ENCODE results near the gene GPNMB. TPM values are rescaled to one million over a fixed set of nuclear protein-coding genes. Genes with fewer than 3 reads are reported as not detected.

The GPNMB gene
- total and polyA plus RNA-seq, 7 experiments from 2014 or later: 0.56 to 30.5 (median 15.4) TPM; not detected in 3

DNA sequence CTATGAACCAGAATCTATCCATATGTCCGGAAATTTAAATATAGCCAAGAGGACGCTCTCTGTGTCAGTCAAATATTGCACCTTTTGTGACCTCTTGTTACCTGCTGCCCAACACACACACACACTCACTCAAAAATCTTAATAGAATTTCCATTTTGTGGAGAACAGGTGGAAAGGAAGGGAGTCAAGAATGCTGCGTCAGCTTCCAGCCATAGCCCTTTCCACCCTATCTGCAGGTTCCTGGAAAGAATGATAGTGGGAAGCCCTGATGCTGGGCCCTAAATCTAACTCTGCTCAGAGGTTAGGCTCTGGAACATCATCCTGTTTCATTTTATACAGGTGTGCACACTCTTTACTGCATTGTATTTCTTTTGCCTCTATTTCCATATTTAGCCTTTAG is 9.6 kb upstream of the GPNMB start:
- H3K4me1 ChIP-seq (ENCODE audit: control insufficient read depth in 2 of 2, insufficient read depth in 2 of 2, low read length in 2 of 2): no peaks in the 10 kb centered on the region
- no peaks in the 10 kb centered on the region for H3K36me3 ChIP-seq (ENCODE audit: control insufficient read depth in 2 of 3, insufficient read depth in 3 of 3, low read length in 3 of 3)
- Mint-ChIP-seq H3K4me1 (peaks cover 0 to 6% (median 4%) of the 10 kb centered on the region in 7 donors), H3K27me3 (peaks cover 0 to 8% (median 0%) of the 10 kb centered on the region in 5 donors), H3K9me3 (no peaks in the 10 kb centered on the region), H3K27ac (no peak overlapping the region), H3K36me3 (no peaks in the 10 kb centered on the region), H3K4me3 (no peak overlapping the region)
- ChIA-PET CTCF (no interaction called here), POLR2A (no interaction called here)
- no peak overlapping the region for H3K4me3 ChIP-seq (ENCODE audit: low read length)
- no peak for DNase-seq
- no peaks in the 10 kb centered on the region for H3K9me3 ChIP-seq (ENCODE audit: control insufficient read depth in 2 of 3, low read length in 3 of 3)
- no peak for ATAC-seq
- no peaks in the 10 kb centered on the region for H3K27me3 ChIP-seq (ENCODE audit: control insufficient read depth in 2 of 2, insufficient read depth in 2 of 2, low read length in 2 of 2)
- H3K27ac ChIP-seq (ENCODE audit: low read depth, low read length): no peak overlapping the region
- intact Hi-C loops (cut with micrococcal nuclease): no loop called here

DNA sequence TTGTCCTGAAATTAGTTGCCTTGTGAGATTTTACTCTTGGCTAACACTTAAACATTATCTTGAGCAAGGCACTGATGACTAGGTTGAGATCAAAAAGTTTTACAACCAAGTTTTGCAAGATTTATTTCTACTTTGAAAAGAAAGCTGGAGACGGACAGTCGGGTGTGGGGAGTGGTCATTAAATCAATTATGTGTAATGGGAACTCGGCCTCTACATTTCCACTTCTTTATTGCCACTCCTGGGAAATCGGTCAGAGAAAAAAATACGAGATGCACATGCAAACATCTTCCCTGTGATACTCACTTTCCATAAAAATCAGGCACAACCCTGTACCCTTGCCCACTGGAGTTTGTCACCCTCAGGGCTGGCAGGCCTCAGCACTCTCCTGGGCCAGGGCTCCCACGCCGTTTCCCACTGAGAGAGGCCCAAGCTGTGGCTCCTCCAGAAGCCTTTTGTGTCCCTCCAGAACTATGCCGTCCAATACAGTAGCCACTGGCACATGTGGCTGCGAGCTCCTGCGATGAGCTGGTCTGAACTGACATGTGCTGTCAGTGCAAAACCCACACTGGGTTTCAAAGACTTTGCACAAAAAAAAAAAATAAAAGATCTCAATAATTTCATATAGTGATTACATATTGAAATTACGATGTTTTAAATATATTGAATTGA is 7.5 kb upstream of the GPNMB start:
- H3K27ac Mint-ChIP-seq: no peak overlapping the region

DNA sequence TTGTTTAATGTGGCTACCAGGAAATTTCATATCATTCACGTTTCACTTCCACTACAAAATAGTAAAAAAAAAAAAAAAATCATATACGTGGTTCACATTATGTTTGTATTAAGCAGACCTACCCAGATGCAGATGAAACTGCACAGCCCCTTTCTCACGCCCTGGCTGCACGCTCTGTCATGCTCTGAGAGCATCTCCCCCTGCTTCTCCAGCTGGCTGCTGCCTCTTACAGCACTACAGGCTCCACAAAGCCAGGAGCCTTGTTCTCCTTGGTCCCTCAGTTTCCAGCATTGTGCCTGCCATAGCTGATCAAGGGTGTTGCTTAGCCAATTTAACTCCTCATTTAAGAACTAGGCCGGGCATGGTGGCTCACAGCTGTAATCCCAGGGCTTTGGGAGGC is 6.9 kb upstream of the GPNMB start:
- Histone ChIP-seq H3K36me3 (ENCODE audit: control insufficient read depth in 2 of 3, insufficient read depth in 3 of 3, low read length in 3 of 3) (no peaks in the 10 kb centered on the region), H3K9me3 (ENCODE audit: control insufficient read depth in 2 of 3, low read length in 3 of 3) (no peaks in the 10 kb centered on the region), H3K4me1 (ENCODE audit: control insufficient read depth in 2 of 2, insufficient read depth in 2 of 2, low read length in 2 of 2) (no peaks in the 10 kb centered on the region), H3K27me3 (ENCODE audit: control insufficient read depth in 2 of 2, insufficient read depth in 2 of 2, low read length in 2 of 2) (no peaks in the 10 kb centered on the region), H3K4me3 (ENCODE audit: low read length) (no peak overlapping the region), H3K27ac (ENCODE audit: low read depth, low read length) (no peak overlapping the region)
- no peak for DNase-seq
- Mint-ChIP-seq H3K4me1 (peaks cover 0 to 2% (median 0%) of the 10 kb centered on the region in 7 donors), H3K36me3 (peaks cover 0 to 4% (median 0%) of the 10 kb centered on the region in 5 donors), H3K27me3 (peaks cover 6 to 20% (median 15%) of the 10 kb centered on the region in 5 donors), H3K4me3 (no peak overlapping the region), H3K27ac (no peak overlapping the region), H3K9me3 (no peaks in the 10 kb centered on the region)
- CTCF ChIA-PET: interaction anchor here (0.8 kb wide), 1 partner anchor 184 kb away, joined by 3 read pairs; no protein-coding TSS in a partner anchor
- intact Hi-C loops (cut with micrococcal nuclease): no loop called here
- ATAC-seq: no peak
- POLR2A ChIA-PET: no interaction called here

More for the DNA sequence above, 7.5 kb upstream of the GPNMB start:
- Mint-ChIP-seq H3K4me1 (peaks cover 0 to 4% (median 0%) of the 10 kb centered on the region in 7 donors), H3K36me3 (peaks cover 0 to 2% (median 0%) of the 10 kb centered on the region in 5 donors), H3K4me3 (no peak overlapping the region), H3K27me3 (peaks cover 4 to 14% (median 9%) of the 10 kb centered on the region in 5 donors), H3K9me3 (no peaks in the 10 kb centered on the region)
- no peak for ATAC-seq
- Histone ChIP-seq H3K36me3 (ENCODE audit: control insufficient read depth in 2 of 3, insufficient read depth in 3 of 3, low read length in 3 of 3) (no peaks in the 10 kb centered on the region), H3K4me3 (ENCODE audit: low read length) (no peak overlapping the region), H3K4me1 (ENCODE audit: control insufficient read depth in 2 of 2, insufficient read depth in 2 of 2, low read length in 2 of 2) (no peaks in the 10 kb centered on the region), H3K27ac (ENCODE audit: low read depth, low read length) (no peak overlapping the region), H3K9me3 (ENCODE audit: control insufficient read depth in 2 of 3, low read length in 3 of 3) (no peaks in the 10 kb centered on the region), H3K27me3 (ENCODE audit: control insufficient read depth in 2 of 2, insufficient read depth in 2 of 2, low read length in 2 of 2) (no peaks in the 10 kb centered on the region)
- DNase-seq: no peak
- POLR2A ChIA-PET: no interaction called here
- intact Hi-C loops (cut with micrococcal nuclease): no loop called here
- CTCF ChIA-PET: no interaction called here

DNA sequence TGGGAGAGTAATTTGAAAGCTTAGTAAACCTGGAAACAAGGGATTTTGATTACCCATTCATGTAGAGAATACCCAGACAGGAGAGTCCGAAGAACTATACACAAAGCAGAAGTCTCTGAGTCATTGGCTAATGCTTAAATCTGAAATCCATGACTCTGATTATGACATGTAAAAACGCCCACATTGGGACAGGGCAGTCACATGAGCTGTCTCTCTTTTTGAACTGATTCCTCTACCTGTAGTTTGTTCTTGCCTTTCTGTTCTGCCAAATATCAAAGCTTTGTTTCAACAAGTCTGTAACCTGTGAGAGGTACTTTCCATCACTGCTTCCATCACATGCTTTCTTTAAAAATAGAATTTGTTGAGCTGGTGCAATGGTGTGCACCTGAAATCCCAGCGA is 4.3 kb upstream of the GPNMB start:
- Mint-ChIP-seq H3K4me1 (no peaks in the 10 kb centered on the region), H3K27ac (no peak overlapping the region), H3K27me3 (peaks cover 25 to 40% (median 36%) of the 10 kb centered on the region in 5 donors), H3K36me3 (peaks cover 0 to 4% (median 0%) of the 10 kb centered on the region in 5 donors), H3K4me3 (no peak overlapping the region), H3K9me3 (no peaks in the 10 kb centered on the region)
- H3K4me3 ChIP-seq (ENCODE audit: low read length): no peak overlapping the region
- ChIA-PET POLR2A (no interaction called here), CTCF (no interaction called here)
- H3K27me3 ChIP-seq (ENCODE audit: control insufficient read depth in 2 of 2, insufficient read depth in 2 of 2, low read length in 2 of 2): no peaks in the 10 kb centered on the region
- intact Hi-C loops (cut with micrococcal nuclease): no loop called here
- H3K9me3 ChIP-seq (ENCODE audit: control insufficient read depth in 2 of 3, low read length in 3 of 3): no peaks in the 10 kb centered on the region
- no peak overlapping the region for H3K27ac ChIP-seq (ENCODE audit: low read depth, low read length)
- H3K4me1 ChIP-seq (ENCODE audit: control insufficient read depth in 2 of 2, insufficient read depth in 2 of 2, low read length in 2 of 2): no peaks in the 10 kb centered on the region
- H3K36me3 ChIP-seq (ENCODE audit: control insufficient read depth in 2 of 3, insufficient read depth in 3 of 3, low read length in 3 of 3): no peaks in the 10 kb centered on the region
- DNase-seq (no peak), ATAC-seq (peak; percentile 66)

DNA sequence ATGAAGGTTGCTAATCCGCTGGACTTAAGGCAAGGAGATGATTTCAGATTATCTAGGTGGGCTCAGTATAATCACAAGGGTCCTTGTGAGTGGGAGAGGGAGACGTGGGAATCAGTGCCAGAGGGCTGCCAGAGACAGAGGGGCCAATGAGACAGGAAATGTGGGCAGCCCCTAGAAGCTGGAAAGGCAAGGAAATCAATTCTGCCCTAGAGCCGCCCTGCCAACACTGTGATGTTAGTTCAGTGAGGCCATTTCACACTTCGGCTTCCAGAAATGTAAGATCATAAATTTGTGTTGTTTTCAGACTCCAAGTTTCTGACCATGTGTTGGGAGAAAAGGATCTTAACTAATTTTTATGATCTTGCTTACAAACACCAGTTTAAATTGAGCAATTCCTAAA is 3.6 kb upstream of the GPNMB start:
- no peak for DNase-seq
- H3K4me3 ChIP-seq (ENCODE audit: low read length): no peak overlapping the region
- Mint-ChIP-seq H3K9me3 (no peaks in the 10 kb centered on the region), H3K36me3 (peaks cover 0 to 4% (median 0%) of the 10 kb centered on the region in 5 donors), H3K27ac (no peak overlapping the region), H3K27me3 (peaks cover 26 to 42% (median 38%) of the 10 kb centered on the region in 5 donors), H3K4me1 (peaks cover 0 to 4% (median under 1%) of the 10 kb centered on the region in 7 donors), H3K4me3 (no peak overlapping the region)
- H3K36me3 ChIP-seq (ENCODE audit: control insufficient read depth in 2 of 3, insufficient read depth in 3 of 3, low read length in 3 of 3): no peaks in the 10 kb centered on the region
- POLR2A ChIA-PET: no interaction called here
- no peak for ATAC-seq
- CTCF ChIA-PET: no interaction called here
- intact Hi-C loops (cut with micrococcal nuclease): no loop called here
- no peaks in the 10 kb centered on the region for H3K9me3 ChIP-seq (ENCODE audit: control insufficient read depth in 2 of 3, low read length in 3 of 3)
- H3K27ac ChIP-seq (ENCODE audit: low read depth, low read length): no peak overlapping the region
- no peaks in the 10 kb centered on the region for H3K4me1 ChIP-seq (ENCODE audit: control insufficient read depth in 2 of 2, insufficient read depth in 2 of 2, low read length in 2 of 2)
- H3K27me3 ChIP-seq (ENCODE audit: control insufficient read depth in 2 of 2, insufficient read depth in 2 of 2, low read length in 2 of 2): no peaks in the 10 kb centered on the region

DNA sequence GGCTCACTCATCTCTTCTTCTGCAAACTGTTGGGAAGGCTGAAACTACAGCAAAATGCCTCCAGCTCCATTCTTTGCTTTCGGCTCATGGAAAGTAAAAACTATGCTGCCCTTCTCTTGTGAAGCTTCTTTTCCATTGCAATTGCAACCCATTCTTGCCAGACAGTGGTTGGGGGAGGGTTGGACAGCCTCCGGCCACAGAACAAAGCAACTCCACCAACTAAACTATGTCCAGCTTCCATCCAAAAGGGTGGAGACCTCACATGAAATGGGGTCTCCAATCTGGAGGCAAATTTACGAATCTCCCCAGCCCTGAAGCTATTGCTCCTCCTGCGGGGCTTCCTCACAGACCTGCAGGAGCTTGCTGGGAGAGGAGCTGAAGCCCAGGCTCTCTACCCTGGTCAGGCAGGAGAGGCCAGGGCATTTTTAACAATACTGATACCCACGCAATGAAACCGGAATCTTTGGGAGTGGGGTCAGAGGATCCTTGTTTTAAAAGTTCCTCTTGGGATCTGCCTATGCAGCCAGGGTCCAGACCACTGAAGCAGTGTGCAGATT is 549 bp downstream of the GPNMB start:
- Mint-ChIP-seq H3K27me3 (peaks cover 64 to 80% (median 75%) of the 10 kb centered on the region in 5 donors), H3K9me3 (peaks cover 0 to 15% (median 7%) of the 10 kb centered on the region in 11 donors), H3K27ac (no peak overlapping the region), H3K36me3 (peaks cover 0 to 8% (median 0%) of the 10 kb centered on the region in 5 donors), H3K4me3 (no peak overlapping the region), H3K4me1 (peaks cover 0 to 6% (median 3%) of the 10 kb centered on the region in 7 donors)
- ChIA-PET CTCF (interaction anchor here (0.7 kb wide), 1 partner anchor 35 kb away, joined by 3 read pairs; no protein-coding TSS in a partner anchor), POLR2A (no interaction called here)
- Histone ChIP-seq H3K4me3 (ENCODE audit: low read length) (no peak overlapping the region), H3K9me3 (ENCODE audit: control insufficient read depth in 2 of 3, low read length in 3 of 3) (no peaks in the 10 kb centered on the region), H3K36me3 (ENCODE audit: control insufficient read depth in 2 of 3, insufficient read depth in 3 of 3, low read length in 3 of 3) (no peaks in the 10 kb centered on the region), H3K27ac (ENCODE audit: low read depth, low read length) (no peak overlapping the region), H3K27me3 (ENCODE audit: control insufficient read depth in 2 of 2, insufficient read depth in 2 of 2, low read length in 2 of 2) (peaks cover 0 to 5% of the 10 kb centered on the region in 2 donors), H3K4me1 (ENCODE audit: control insufficient read depth in 2 of 2, insufficient read depth in 2 of 2, low read length in 2 of 2) (no peaks in the 10 kb centered on the region)
- intact Hi-C loops (cut with micrococcal nuclease): no loop called here
- no peak for ATAC-seq
- DNase-seq: no peak

Measured in naive thymus-derived CD4-positive, alpha-beta T cell (primary cell).